Activated gamma-delta T cell treated with Interleukin-2 at 50 U/mL for 16 hours (primary cell): ENCODE measurements around the gene MUC5AC.

Experiments
- DNase-seq: peaks from one replicate; pipeline ENCODE4 v3.0.0-alpha.2; 2020

MUC5AC gene

GRCh38 chr11:1121331-1121812, 36.4 kb upstream of the MUC5AC start:
- DNase-seq, result no peak

GRCh38 chr11:1121813-1122663, 35.7 kb upstream of the MUC5AC start:
- no peak for DNase-seq

- DNase-seq, result no peak
Measured at GRCh38 chr11:1122664-1123002, 35.1 kb upstream of the MUC5AC start.

DNA sequence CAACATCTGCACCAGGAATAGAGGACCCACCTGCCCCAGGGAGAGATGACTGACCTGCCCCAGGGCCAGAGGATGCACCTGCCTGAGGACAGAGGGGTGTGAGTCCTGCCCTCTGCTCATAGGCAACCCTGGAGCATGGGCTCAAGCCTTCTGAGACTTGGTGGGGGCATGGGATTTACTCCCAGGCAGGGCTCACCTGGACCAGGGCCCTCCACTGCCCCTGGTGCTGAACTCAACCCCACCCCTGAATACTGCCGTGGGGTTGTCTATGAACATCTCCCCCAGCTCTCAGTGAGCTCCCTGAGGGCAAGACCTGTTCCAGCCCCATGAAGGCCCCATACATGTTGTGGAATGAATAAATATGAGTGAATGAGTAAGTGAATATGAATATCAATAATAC, 33.8 kb upstream of the MUC5AC start:
- DNase-seq, result peak; percentile 1

GRCh38 chr11:1125803-1126202, 31.9 kb upstream of the MUC5AC start:
- no peak for DNase-seq

DNA sequence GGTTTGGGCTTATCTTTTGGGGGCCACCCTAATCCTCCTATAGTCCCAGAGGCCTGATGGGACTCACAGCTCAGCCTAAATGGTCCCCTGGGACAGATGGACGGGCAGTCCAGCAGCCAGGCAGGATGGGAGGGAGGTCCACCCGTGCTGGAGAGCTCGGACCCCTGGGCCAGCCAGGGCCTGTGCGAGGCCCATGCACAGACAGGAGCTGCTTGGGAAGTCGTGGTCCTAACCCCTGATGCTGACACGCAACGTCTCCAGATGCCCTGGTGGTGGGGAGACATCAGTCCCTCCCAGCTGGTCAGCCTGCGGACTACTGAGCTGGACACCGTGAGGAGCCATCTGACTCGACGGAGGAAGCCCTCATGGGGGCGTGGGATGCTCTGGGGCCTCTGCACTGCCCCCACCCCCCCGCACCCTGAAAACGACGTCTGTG, 31.2 kb upstream of the MUC5AC start:
- DNase-seq, result no peak

DNA sequence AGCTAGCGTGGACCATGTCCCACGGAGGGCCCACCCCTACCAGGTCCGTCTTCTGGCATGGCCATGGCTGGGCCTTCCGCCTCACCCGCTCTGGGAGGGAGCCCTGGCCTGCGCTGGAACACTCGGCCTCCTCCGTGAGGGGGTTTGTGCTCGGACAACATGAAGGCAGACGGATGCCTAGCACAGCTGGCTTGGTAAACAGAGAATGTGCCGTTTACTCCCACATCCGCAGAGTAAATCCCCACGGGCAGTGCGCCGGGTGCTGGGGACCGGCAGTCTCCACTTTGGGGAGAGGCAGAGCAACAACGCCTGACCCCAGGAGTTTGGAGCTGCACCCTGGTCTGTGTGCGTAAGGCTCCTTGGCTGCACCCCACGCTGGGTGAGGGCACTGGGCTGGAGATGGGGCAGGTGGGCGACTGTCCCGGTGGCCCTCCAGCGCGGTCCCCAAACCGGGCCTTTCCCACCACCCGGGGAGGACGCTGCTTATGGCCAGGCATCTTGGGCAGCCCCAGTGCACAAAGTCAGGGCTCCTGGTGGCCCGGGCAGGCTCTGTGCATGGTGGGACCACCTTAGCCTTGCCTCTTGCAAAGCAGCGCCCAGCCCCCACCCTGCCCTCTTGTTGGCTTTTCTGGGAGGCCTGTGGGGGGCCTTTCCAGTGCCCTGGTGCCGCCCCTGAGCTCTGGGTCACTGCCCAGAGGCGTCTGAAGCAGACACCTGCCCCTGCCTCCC, 30.7 kb upstream of the MUC5AC start:
- peak; percentile 2 for DNase-seq

- no peak for DNase-seq
Measured at GRCh38 chr11:1127664-1128162, 30.0 kb upstream of the MUC5AC start.

DNA sequence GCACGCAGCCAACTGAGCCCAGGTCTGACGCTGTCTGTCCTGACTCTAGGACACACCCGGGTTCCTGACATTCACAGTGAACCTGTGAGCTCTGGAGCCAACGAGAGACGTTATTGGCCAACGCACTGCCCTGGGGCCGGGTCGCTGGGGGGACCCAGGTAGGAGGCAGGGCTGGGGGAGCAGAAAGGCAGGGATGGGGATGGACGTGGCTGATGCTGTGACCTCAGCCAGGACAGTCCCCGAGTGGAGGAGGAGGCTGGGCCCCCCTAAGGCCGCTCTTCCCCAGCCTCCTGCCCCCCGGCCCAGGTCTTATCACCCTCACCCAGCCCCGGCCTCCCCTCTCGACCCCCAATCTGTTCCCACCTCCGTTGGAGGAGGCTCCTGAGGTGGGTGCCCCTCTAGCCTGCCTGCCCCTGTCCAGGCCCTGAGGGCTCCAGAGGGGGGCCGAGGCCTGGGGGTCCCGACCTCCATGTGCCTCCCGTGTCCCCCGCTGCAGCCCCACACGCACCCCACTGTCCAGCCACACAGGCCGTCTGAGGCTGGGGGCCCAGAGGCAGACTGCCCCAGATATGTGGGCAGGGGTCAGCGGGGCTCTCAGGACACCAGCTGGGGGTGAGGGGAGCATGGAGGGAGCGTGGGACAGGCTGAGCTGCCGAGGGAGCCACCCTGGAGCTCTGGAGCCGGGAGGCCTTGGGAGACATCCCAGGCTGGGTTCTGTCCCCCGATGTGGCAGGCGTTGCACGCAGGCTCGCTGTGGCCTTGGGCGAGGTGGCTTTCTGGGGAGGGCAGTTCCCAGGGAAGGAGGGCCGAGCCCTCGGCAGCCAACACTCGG, 29.2 kb upstream of the MUC5AC start:
- peak; percentile 1 for DNase-seq

DNA sequence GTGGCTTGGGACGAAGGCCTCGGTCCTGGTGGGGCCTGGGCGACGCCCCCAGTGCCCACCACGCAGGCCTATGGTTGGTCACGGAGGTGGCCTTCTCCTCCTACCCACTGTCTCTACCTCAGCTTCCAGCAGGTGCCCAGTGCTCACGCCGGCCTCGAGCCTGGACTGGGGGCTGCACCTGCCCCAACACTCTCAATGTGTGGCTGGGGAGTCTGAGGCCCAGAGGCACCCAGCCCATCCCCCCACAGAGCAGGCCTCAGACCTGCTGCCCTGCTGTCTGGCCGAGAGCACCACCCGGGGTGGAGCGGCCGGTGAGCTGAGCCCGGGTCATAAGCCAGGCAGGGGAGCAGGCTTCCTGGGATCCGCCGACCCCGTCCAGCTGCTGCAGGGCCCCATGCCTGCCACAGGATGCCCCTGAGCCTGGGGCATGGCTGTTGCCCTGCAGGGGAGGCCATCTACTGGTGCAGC, 28.6 kb upstream of the MUC5AC start:
- peak; percentile 2 for DNase-seq

DNA sequence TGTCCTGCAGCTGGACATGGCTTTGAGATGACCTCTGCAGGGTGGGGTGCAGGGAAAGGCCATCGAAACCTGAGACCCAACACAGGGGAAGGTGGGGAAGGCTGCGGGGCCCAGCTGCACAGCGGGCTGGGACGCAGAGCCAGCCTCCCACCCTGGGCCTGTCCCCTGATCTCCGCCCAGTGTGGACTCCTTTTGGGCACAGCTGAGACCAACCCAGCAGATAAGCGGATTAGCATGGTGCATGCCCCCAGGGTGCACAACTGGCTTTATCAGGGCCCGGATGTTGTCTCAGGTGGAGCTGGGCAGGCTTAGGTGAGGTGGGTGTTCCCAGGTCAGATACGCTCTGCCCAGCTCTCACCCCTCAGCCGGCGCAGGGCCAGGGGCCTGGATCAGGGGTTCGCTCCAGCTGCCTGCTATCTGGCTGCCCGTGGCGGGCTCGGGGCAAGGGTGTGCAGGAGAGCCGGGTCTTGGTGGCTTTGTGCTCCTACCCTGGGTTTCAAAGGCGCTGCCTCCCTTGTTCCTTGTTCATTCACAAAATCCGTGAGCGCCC, 28.1 kb upstream of the MUC5AC start:
- DNase-seq, result peak; percentile 2

- peak; percentile 3 for DNase-seq
Measured at GRCh38 chr11:1130276-1131032, 27.3 kb upstream of the MUC5AC start.

DNA sequence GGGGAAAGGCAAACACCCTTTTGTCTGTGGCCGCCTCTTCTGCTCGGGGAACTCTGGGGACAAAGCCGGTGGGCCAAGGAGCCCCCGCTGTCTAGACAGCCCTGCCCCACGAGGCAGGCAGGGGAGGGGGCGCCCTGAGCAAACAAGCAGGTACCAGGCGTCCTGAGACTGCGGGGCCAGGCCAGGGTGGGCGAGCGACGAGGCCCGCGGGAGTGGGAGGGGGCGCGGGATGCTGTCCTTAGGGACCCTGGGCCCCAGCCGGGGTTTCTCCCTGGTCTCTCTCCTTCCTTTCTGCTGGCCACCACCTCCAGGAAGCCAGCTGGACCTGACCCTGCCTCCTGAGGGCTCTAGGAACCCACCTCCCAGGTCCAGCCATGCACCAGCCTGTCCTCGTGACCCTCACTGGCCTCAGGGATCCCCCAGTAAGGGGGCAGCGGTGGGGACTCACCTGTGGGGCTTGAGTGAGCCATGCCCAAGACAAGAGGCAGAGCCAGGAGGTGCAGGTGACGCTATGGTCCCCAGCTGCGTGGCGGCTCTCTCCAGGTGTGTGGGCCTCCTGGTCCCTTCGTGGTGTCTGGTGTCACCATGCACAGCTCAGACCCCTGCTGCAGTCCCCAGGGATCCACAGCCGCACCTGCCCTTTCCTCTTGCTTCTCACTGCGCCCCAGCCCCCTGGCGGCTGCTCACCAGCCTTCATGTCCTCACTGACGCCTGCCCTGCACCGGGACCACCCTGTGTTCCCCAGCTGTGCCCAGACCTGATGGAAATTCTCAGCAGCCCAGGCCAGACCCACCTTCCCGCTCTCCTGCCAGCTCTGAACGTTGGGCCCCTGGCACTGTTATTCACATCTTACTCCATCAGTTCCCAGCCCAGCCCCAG, 26.5 kb upstream of the MUC5AC start:
- no peak for DNase-seq

GRCh38 chr11:1134848-1135445, 22.8 kb upstream of the MUC5AC start:
- DNase-seq, result no peak

DNA sequence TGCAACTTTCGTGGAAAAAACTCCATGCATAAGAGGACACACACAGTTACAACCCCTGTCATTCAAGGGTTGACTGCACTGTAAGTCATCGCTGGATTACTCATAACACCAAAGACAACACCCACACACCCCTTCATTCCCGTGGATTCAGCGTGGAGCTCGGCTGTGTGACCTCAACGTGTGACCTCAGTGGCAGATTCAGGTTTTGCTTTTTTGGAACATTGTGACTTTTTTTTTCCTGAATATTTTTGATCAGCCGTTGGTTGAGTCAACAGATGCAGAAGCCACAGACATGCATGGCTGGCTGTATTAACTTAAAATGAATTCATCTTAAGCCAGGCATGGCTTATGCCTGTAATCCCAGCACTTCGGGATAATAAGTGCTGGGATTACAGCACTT, 19.7 kb upstream of the MUC5AC start:
- no peak for DNase-seq

DNA sequence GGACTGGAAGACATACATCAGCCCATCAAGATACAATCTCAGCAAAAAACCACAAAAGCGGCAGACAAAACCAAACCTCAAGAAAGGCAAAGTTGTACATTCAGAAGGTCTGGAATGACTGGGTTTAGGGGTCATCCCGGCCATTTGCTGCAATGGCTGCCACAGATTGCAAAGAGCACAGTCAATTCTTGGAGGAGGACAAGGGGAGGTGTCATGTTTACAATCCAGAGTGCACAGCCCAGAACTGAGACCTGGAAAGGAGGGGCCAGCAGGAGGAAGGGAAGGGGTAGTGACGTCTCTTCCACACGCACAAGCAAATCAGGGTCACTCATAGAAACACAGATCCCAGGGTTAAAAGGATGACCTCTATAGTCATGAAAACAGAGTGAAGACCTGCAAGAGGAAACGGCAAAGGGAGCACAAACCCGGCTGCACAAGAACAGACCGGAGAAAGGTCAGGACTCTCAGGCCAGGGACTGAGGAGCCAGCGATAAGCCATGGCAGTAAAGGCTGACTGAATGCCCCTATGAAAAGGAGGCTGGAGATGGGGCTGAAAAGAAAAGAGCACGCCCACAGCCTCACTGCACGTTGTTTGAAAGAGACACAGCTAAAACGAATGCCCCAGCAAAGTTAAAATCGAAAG, 18.2 kb upstream of the MUC5AC start:
- no peak for DNase-seq

- DNase-seq, result peak; percentile 1
Measured at GRCh38 chr11:1140642-1141490, 16.9 kb upstream of the MUC5AC start.

- no peak for DNase-seq
Measured at GRCh38 chr11:1146365-1146764, 11.4 kb upstream of the MUC5AC start.

DNA sequence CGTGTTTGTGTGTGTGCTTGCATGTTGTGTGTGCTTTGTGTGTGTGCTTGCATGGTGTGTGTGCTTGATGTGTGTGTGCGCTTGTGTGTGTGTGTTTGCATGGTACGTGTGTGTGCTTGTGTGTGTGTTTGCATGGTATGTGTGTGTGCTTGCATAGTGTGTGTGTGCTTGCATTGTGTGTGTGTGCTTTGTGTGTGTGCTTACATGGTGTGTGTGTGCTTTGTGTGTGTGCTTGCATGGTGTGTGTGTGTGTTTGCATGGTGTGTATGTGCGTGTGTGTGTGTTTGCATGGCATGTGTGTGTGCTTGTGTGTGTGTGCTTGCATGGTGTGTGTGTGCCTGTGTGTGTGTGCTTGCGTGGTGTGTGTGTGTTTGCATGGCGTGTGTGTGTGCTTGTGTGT, 10.0 kb upstream of the MUC5AC start:
- no peak for DNase-seq
